ENCODE data around the gene PHF21A. TPM values are rescaled to one million over a fixed set of nuclear protein-coding genes. Genes with fewer than 3 reads are reported as not detected.

PHF21A gene
- total and polyA plus RNA-seq, 2 experiments from 2014 or later = 24.6 to 30.4 TPM

GRCh38 chr11:45905095-45905494 is 216.2 kb downstream of the PHF21A start:
- Histone ChIP-seq H3K9me3 (ENCODE audit: low read depth) (no peaks in the 10 kb centered on the region), H3K79me2 (no peaks in the 10 kb centered on the region), H3K9me2 (replicated peaks; ENCODE audit: insufficient read depth) (no peaks in the 10 kb centered on the region), H3K4me1 (ENCODE audit: insufficient read depth) (no peaks in the 10 kb centered on the region), H3K27me3 (no peaks in the 10 kb centered on the region), H2AFZ (no peak overlapping the region), H3K4me3 (no peak overlapping the region), H4K20me1 (ENCODE audit: insufficient read depth, poor library complexity, severe bottlenecking) (no peaks in the 10 kb centered on the region), H3K27ac (no peak overlapping the region), H3K4me2 (no peak overlapping the region), H3K36me3 (replicated peaks; ENCODE audit: insufficient read depth, low read depth) (no peaks in the 10 kb centered on the region)
- TF ChIP-seq EZH2 (IDR thresholded peaks at IDR 0.05; ENCODE audit: borderline replicate concordance) (no peak), EZH2phosphoT487 (IDR thresholded peaks at IDR 0.05; ENCODE audit: low read depth, severe bottlenecking, unreplicated experiment) (no peak)
- TF ChIP-seq, protein P1, sequence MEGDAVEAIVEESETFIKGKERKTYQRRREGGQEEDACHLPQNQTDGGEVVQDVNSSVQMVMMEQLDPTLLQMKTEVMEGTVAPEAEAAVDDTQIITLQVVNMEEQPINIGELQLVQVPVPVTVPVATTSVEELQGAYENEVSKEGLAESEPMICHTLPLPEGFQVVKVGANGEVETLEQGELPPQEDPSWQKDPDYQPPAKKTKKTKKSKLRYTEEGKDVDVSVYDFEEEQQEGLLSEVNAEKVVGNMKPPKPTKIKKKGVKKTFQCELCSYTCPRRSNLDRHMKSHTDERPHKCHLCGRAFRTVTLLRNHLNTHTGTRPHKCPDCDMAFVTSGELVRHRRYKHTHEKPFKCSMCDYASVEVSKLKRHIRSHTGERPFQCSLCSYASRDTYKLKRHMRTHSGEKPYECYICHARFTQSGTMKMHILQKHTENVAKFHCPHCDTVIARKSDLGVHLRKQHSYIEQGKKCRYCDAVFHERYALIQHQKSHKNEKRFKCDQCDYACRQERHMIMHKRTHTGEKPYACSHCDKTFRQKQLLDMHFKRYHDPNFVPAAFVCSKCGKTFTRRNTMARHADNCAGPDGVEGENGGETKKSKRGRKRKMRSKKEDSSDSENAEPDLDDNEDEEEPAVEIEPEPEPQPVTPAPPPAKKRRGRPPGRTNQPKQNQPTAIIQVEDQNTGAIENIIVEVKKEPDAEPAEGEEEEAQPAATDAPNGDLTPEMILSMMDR (IDR thresholded peaks at IDR 0.05; ENCODE audit: poor library complexity) = no peak
- 94% methylated on average over 16 of the region's 19 CpGs for WGBS (ENCODE audit: low lambda C conversion rate, missing lambda C conversion rate)
- DNase-seq (ENCODE audit: low spot score) = no peak

GRCh38 chr11:45904309-45904915 is 216.8 kb downstream of the PHF21A start:
- H3K4me3 ChIP-seq = no peak overlapping the region
- no peak overlapping the region for H2AFZ ChIP-seq
- no peaks in the 10 kb centered on the region for H3K27me3 ChIP-seq
- no peaks in the 10 kb centered on the region for H4K20me1 ChIP-seq (ENCODE audit: insufficient read depth, poor library complexity, severe bottlenecking)
- no peaks in the 10 kb centered on the region for H3K9me2 ChIP-seq (replicated peaks; ENCODE audit: insufficient read depth)
- H3K79me2 ChIP-seq = no peaks in the 10 kb centered on the region
- no peaks in the 10 kb centered on the region for H3K36me3 ChIP-seq (replicated peaks; ENCODE audit: insufficient read depth, low read depth)
- DNase-seq (ENCODE audit: low spot score) = no peak
- no peak overlapping the region for H3K4me2 ChIP-seq
- H3K9me3 ChIP-seq (ENCODE audit: low read depth) = no peaks in the 10 kb centered on the region
- TF ChIP-seq EZH2phosphoT487 (IDR thresholded peaks at IDR 0.05; ENCODE audit: low read depth, severe bottlenecking, unreplicated experiment) (no peak), EZH2 (IDR thresholded peaks at IDR 0.05; ENCODE audit: borderline replicate concordance) (no peak)
- TF ChIP-seq, protein P1 (IDR thresholded peaks at IDR 0.05; ENCODE audit: poor library complexity) = no peak
- H3K4me1 ChIP-seq (ENCODE audit: insufficient read depth) = peaks cover 1% of the 10 kb centered on the region
- H3K27ac ChIP-seq = no peak overlapping the region
- 72% methylated on average over 13 of the region's 15 CpGs for WGBS (ENCODE audit: low lambda C conversion rate, missing lambda C conversion rate)

- H3K27me3 ChIP-seq = no peaks in the 10 kb centered on the region
- no peak for TF ChIP-seq EZH2phosphoT487 (IDR thresholded peaks at IDR 0.05; ENCODE audit: low read depth, severe bottlenecking, unreplicated experiment)
- TF ChIP-seq, protein P1 (IDR thresholded peaks at IDR 0.05; ENCODE audit: poor library complexity) = no peak
- TF ChIP-seq EZH2 (IDR thresholded peaks at IDR 0.05; ENCODE audit: borderline replicate concordance) = no peak
- no peak overlapping the region for H3K27ac ChIP-seq
- H3K36me3 ChIP-seq (replicated peaks; ENCODE audit: insufficient read depth, low read depth) = no peaks in the 10 kb centered on the region
- peaks cover 6% of the 10 kb centered on the region for H3K4me1 ChIP-seq (ENCODE audit: insufficient read depth)
- no peak overlapping the region for H2AFZ ChIP-seq
- no peak overlapping the region for H3K4me2 ChIP-seq
- no peaks in the 10 kb centered on the region for H3K79me2 ChIP-seq
- WGBS (ENCODE audit: low lambda C conversion rate, missing lambda C conversion rate) = 96% methylated on average over 41 of the region's 56 CpGs
- no peaks in the 10 kb centered on the region for H3K9me3 ChIP-seq (ENCODE audit: low read depth)
- no peaks in the 10 kb centered on the region for H4K20me1 ChIP-seq (ENCODE audit: insufficient read depth, poor library complexity, severe bottlenecking)
- no peaks in the 10 kb centered on the region for H3K9me2 ChIP-seq (replicated peaks; ENCODE audit: insufficient read depth)
- DNase-seq (ENCODE audit: low spot score) = no peak
- no peak overlapping the region for H3K4me3 ChIP-seq
Observed at GRCh38 chr11:45902452-45903380, 218.5 kb downstream of the PHF21A start.
